ENCODE results near the gene LZTS3.

LZTS3 gene

DNA sequence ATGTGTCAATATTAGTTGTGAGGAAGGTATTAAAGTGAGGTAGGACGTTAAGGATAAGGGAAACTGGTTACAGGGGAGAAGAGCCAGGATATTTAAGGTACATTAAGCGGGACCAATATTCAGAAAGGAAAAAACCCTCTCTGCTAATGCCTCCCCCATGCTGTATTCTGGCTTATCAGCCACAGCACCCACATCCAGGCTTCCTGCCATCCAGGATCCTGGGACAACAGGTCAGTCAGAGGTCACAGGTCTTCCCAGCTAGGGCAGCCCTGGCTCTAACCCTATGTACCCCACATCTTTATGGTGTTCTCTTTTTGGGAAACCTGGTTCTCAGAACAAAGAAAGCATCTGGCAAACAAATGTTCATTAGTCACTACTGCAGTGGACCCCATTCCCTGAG is 25.9 kb upstream of the LZTS3 start:
- H3K4me3 ChIP-seq (ENCODE audit: low read depth, low read length) = no peak overlapping the region
- no peak for DNase-seq (ENCODE audit: low read depth)
- TF ChIP-seq, protein P1, sequence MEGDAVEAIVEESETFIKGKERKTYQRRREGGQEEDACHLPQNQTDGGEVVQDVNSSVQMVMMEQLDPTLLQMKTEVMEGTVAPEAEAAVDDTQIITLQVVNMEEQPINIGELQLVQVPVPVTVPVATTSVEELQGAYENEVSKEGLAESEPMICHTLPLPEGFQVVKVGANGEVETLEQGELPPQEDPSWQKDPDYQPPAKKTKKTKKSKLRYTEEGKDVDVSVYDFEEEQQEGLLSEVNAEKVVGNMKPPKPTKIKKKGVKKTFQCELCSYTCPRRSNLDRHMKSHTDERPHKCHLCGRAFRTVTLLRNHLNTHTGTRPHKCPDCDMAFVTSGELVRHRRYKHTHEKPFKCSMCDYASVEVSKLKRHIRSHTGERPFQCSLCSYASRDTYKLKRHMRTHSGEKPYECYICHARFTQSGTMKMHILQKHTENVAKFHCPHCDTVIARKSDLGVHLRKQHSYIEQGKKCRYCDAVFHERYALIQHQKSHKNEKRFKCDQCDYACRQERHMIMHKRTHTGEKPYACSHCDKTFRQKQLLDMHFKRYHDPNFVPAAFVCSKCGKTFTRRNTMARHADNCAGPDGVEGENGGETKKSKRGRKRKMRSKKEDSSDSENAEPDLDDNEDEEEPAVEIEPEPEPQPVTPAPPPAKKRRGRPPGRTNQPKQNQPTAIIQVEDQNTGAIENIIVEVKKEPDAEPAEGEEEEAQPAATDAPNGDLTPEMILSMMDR (IDR thresholded peaks at IDR 0.05; ENCODE audit: control insufficient read depth, extremely low read depth, insufficient read depth) = no peak

DNA sequence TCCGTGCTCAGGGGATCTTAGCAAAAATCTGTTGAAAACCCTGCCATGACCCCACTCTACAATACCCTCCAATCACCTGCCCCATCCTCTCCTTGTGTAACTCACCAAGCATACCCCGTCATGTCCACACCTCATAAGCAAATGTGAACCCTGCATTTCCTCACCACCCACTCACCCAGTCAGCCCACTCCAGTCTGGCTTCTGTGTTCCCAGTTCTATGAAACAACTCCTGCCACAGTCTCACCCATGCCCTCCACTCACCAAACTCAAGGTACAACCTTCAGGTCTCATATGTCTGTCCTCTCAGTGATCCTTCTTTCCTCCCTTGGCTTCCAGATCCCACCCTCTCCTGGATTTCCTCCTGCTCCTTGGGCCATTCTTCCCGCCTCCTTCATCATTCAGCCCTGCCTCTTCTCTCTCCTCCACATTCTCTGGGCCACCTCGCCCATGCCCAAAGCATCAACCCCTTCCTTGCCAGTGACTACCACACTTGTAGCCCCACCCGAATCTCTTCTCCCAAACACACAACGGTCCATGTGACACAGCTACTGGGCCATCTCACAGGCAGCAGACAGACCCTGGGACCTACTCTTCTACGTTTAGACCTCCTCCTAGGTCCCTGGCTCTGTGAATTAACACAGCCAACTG is 22.4 kb upstream of the LZTS3 start:
- TF ChIP-seq, protein P1 (IDR thresholded peaks at IDR 0.05; ENCODE audit: control insufficient read depth, extremely low read depth, insufficient read depth) = no peak
- H3K4me3 ChIP-seq (ENCODE audit: low read depth, low read length) = no peak overlapping the region
- DNase-seq (ENCODE audit: low read depth) = no peak

DNA sequence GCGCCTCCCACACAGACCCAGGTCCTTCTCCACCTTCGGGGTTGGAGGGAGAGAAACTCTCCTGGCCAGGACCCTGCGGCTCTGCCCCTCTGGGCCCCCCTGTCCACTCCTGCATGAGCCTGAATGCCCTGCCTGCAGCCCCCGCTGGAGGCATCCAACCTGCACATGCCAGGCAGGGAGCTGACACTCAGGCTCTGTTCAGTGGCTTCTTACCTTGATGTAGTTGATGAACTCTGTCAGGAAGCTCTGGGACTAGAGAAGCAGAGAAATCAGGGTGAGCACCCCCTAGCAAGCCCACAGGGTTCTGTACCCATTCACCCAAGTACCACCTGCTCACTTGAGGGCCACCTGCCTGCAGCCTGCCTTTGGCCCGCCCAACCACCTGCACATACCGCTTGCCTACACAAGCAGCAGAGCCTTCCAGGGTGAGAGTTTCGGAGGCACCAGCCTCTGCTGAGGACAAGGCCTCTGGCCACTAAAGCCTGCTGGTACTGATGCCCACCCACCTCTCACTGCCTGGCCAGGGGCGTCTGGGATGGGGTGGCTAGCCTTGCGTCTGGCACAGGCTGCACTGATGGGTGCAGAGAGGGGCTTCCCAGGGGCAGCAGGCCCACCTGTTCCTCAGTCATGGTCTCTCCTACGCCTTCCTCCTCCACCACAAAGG is 21.4 kb upstream of the LZTS3 start:
- no peak for DNase-seq (ENCODE audit: low read depth)
- TF ChIP-seq, protein P1 (IDR thresholded peaks at IDR 0.05; ENCODE audit: control insufficient read depth, extremely low read depth, insufficient read depth) = no peak
- H3K4me3 ChIP-seq (ENCODE audit: low read depth, low read length) = no peak overlapping the region

DNA sequence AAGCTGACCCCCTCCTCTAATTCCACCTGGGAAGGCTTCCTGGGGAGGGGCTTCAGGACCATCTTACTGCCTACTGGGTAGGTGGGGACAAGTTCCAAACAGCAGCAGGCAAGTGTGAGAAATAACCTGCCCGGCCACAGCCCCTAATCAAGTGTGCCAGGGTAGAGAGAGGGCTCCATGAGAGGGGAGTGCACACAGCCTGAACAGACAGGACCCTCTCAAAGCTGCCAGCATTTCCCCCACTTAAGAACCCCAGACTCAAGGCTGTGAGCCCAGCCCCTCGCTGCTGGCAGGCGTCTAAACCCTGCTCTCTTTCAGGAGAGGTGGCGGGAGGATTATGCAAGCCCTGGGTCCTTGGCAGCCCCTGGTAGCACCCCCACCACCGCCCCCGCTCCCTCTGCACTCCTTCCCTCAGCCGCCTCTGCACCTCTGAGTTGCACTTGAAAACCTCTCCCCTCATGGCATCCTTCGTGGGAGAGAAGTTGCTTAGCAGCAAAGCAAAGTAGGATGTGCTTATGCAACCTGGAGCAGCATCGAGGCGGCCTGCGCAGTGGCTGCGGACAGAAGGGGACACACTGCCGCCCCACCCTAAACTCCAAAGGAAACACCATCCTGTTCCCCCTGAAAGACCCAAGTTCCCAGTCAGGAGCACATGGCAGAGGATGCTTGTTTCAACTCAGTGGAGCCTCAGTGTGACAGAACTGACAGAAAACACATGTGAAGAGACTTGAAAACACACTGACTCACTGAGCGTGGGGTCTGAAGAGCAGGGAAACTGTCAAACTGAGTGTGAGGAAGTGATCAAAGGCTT is 20.7 kb upstream of the LZTS3 start:
- TF ChIP-seq, protein P1 (IDR thresholded peaks at IDR 0.05; ENCODE audit: control insufficient read depth, extremely low read depth, insufficient read depth) = no peak
- no peak overlapping the region for H3K4me3 ChIP-seq (ENCODE audit: low read depth, low read length)
- no peak for DNase-seq (ENCODE audit: low read depth)

DNA sequence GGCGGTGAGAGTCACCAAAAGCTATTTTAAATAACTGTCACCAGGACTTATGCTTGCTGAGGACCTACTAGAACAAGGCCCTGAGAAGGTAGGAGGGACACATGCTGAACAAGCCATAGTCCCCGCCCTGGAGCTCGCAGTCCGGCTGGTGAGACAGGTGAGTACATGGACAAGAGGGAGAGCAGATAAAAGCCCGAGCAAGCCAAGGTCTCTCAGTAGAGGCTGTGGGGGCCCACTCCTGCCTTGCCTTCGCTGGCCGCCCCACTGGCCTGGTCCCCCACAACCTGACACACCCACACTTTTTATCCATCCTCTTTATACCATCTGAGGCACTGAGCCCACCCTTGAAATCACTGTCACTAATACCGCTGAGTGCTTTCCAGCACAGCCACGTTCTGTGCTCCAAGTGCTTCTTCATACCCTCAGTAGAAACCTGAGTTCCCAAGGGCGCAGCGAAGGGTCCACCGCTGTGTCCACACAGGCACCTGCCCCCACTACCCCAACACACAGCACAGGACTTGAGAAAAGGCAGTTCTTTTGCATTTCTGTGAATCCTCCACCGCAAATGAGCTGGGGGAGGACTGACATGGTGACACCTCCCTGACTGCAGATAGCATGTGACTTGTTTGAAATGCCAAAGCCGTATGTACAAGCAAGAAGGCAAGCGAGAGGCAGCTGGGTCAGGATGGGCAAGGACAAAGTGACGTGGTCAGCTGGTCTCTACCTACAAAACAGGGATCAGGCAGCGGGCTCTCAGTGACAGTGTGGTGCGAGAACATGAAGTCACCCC is 19.1 kb upstream of the LZTS3 start:
- no peak overlapping the region for H3K4me3 ChIP-seq (ENCODE audit: low read depth, low read length)
- no peak for DNase-seq (ENCODE audit: low read depth)
- TF ChIP-seq, protein P1 (IDR thresholded peaks at IDR 0.05; ENCODE audit: control insufficient read depth, extremely low read depth, insufficient read depth) = no peak

DNA sequence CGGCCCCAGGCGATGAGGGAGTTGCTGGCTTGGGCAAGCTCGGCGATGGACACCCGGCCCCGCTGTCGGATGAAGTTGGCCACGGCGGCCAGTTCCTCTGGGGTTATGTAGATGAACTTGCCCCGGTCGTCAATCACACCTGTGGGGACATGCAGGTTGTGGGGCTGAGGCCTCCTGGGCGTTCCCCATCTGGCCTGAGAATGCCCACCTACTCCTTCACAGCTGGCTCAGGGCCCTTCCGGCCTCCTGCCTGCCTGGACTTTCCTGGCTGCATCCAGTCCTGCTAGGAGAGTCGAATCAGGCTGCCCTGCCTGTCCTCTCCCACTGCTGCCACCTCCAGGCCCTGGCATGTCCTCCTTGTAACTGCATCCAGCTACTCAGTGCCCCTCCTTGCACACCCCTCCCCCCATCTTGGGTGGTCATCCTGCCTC is 17.3 kb upstream of the LZTS3 start:
- DNase-seq (ENCODE audit: low read depth) = no peak
- no peak overlapping the region for H3K4me3 ChIP-seq (ENCODE audit: low read depth, low read length)
- TF ChIP-seq, protein P1 (IDR thresholded peaks at IDR 0.05; ENCODE audit: control insufficient read depth, extremely low read depth, insufficient read depth) = no peak

Data from LNCaP clone FGC (cell line).